Kasumi-1 (cell line): ENCODE results near the gene PPP1R7.

Source experiments
- DNase-seq, 2 experiments: peaks; one replicate each; lab custom pipeline; 2025; lab: John Stamatoyannopoulos, UW

Gene PPP1R7

DNA sequence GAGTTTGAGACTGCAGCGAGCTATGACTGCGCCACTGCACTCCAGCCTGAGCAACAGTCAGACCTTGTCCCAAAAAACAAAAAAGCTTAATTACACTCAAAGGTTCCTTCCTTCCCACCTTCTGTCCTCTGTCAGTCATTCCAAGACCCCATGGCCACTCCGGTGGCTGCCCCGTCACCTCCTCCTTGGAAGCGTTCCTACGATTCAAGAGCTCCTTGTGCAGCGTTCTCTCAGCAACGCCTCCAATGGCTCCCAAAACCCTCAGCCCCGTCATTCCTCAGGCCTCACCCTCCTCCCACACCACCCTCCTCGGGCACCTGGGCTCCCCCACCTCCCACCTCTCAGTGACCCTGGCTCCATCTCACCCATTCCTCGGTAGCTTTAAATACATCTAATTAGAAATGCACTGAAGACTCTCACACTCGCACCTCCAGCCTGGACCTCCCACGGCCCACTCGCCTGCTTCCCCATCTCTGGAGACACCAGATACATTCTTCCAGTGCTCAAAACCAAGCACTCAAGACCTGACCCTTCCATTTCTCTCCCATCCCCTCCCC is 9.0 kb upstream of the PPP1R7 start:
- DNase-seq = no peak

DNA sequence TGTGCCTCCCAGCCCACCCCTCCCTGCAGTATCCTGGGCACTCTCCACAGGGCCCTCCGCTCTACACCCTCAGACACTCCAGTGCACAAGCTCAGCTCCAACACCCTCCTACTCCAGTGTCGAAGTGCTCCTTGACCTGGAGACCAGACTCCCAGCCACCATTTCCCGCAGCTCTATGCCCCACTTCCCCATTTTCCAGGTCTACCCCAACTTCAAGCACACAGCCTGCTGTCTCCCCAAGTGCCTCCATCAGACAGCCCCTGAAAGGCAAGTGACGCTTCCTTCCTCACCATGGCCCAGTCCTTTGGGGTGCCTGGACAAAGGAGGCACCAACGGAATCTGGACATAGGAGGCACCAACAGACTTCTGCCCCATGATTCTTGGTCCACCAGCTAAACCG is 8.2 kb upstream of the PPP1R7 start:
- DNase-seq = no peak

DNA sequence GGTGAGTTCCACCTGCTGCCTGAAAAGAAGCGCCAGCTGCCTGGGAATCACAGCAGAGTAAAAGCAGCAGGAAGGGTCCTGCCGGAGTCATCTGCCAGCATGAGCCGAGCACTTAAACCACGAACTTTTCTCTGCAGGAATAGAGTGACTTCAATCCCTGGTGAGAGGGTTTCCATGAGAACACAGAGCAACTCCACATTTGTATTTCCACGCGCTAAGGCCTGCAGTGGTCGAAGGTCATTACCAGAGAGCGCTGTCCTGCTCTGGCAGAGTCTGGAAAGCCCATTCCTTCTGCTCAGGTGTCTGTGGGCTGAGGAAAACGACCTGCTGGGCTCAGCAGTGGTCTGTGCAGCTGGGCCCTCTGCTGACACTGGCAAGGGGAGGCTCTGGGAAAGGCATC is 7.7 kb upstream of the PPP1R7 start:
- DNase-seq = no peak

DNA sequence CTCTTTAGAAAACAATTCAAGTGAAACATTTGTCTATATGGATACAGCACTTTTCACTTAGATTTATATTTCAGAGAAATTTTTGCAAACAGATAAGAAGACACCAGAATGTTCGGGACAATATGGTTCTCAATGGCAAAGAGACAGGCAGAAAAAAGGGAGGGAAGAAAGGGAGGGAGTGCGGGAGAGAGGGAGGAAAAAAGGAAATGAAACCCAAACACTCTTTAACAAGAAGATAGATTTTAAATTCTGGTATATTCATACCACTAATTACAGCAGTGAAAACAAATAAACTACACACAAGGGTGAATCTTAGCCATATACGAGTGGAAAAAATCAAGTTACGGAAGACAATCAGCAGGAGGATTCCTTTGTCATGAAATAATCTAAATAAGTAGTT is 4.0 kb upstream of the PPP1R7 start:
- DNase-seq = no peak

DNA sequence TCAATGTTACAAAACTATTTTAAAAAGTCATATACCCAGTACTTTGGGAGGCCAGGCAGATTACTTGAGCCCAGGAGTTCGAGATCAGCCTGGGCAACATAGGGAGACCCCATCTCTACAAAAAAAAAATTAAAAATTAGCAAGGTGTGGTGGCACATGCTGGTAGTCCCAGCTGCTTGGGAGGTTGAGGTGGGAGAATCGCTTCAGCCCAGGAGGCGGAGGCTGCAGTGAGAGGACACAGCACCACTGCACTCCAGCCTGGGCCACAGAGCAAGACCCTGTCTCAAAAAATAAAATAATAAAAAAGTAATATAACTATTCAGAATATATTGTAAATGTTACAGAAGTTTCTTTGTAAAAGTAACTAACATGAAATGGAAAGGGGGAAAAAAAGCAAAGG is 2.9 kb upstream of the PPP1R7 start:
- DNase-seq = no peak

DNA sequence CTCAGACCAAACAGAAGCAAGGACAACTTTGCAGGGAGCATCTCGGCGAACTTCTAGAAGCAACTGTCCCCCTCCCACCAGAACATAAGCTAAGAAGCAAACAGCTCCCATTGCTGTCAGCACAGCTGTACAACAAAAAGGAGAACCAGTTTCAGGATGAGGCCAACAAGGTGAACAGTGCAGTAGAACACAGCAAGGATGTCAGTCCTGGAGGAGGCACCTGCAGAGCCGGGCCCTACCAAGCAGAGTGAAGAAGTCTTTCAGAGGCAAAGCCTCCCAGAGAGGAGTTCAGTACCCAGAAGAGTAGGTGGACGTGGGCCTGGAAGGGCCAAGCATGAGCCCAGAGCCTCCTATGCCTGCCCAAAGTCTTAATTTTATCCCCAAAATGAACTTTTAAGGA is 2.0 kb upstream of the PPP1R7 start:
- no peak for DNase-seq

DNA sequence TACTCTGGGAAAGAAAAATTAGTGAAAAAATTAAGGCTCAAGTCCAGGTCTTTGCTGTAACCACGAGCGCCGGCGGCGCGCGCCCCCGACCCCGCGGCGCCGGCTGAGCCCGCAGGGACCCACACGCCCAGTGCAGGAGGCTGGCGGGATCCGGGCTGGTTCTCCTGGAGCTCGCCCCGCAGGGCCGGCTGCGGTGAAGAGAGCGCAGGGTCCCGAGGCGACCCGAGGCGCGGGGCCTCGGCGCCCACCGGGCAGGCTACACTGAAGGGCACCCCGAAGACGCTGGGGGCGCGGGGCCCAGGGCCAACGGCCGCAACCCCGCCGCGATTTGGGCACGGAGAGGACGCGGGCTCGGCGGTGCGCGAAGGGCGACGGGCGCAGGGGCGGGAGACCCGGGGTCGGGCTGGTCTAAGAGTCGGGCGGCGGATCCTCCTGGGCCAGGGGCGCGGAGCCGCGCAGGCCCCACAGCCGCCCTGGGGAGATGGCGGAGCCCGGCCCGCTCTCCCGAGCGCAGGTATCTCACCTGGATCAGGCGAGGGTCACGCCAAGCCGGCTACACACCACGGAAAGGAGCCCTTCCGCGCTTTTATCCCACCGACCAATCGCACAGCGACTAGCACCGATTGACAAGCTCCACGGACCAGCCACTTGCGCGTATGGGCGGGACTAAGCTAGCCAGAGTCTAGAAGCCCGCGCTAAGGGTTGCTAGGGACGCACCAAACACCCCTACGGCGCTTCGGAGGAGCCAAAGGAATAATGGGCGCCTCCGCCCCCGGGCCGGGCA is 1.2 kb upstream of the PPP1R7 start, which contains the start of gene PASK:
Gene PASK (minus strand): TSS at position 582 of the 784 bp plus-strand sequence. CDS start 6,440 bp downstream, outside the sequence.
- peak; percentile 85 to 87 for DNase-seq

DNA sequence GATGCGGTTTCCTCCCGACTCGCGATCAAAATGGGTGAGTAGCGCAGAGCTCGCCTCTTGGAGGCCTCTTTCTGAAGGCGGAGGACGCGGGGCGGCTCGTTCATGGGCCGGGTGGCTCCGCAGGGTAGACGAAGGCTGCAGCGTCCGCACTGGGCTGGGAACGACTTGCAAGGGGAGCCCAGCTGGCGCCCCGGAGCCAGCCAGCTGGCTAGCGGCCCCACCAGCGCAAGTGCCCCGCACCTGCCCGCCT is 667 bp upstream of the PPP1R7 start:
- DNase-seq = no peak

DNA sequence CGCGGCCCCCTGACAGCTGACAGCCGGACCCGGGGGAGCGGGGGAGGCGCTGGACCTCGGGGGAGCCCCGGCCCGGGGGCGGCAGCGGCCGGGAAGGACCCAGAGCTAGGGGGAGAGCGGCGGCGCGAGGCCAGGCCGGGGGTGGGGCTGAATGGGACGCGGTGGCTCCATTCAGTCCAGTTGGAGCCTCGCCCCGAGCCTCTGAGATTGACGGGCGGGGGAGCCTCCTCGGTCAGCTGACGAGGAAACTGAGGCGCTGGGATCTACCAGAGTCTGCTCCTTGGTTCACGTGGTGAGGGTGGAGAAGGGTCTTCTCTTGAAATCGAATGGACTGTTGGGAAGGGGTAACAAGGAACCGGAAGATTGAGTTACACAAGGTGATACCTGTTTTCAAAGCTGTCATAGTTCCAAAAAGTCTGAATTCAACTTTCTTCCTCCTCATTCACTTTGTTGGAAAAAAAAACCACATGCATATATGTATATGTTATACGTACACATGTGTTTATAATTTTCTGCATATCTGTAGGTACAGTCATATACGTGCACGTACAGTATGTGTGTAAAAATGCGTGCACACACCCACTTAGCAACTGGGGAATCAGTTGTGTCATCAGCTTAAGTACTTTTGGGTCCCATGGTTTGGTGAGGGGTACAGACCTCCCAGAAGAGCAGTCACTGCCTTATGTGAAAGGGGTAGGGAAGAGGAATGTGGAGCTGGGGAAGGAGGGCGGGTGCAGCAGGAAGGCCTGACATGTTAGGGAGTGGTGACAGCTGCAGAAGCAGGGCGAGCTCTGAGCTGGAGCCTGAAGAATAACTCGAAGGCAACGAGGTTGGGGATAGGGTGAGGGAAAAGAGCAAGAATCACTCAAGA is 628 bp downstream of the PPP1R7 start:
- DNase-seq = no peak

DNA sequence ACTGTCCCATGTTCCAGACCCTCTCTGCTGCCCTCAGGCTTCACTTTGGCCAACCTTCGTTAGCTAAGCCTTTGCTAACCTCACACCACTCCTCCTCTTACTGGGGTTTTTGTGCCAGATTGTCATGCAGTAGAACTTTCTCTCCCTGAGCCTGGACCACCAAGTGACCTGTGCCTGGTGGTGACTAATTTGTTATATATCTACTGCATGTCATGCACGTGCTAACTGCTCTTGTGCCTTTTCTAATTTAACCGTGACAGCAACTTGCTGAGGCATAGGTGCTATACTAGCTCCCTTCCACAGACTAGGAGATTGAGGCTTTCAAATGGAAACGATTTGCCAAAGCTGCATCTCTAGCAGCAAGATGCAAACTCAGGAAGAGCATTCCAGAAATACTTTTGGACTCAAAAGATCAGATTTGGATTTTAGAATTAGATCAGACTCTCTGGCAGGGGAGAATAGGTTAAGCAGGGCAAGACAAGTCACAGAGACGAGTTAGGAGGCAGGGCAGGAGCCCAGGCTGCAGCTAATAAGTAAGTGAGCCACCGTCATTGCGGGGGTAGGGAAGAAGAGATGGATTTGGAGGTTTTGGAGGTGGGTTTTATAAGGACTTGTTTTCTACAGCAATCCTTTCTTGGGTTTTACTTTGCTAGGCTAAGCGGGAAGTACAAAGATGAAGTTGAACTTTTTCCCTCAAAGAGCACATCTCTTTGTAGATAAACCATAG is 1.8 kb downstream of the PPP1R7 start:
- DNase-seq = no peak

DNA sequence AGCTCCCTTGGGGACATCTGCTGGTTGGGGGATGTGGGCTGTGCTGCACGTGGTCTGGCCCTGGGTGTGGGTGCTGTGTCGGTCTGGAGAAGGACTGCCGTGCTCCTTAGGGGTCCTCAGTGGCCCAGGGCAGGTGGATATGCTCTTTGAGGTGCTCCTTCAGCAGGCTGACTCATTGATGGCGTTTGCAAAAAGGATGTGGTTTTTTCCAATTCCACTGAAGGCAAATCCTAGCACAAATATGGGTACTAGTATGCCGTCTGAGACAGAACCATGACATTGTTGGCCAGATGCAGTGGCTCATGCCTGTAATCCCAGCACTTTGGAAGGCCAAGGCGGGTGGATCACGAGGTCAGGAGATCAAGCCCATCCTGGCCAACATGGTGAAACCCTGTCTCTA is 3.3 kb downstream of the PPP1R7 start:
- DNase-seq = no peak

DNA sequence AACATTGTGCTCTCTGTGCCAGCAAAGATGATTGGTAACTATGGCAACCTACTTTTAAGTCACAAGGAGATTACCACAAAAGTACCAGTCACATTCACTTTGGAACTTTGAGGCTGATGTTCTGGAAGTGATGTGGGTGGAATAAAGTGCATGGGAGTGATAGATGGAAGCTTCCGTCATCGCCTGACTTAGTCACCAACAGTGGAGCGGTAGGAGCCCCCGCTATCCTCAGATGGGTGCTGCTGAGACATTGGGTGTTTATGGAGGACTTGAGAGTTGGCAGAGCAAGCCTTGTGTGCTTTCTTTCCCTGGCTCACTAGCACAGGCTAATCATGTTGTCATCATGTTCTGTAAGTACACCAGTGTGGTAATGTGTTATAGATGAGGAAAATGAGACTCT is 4.6 kb downstream of the PPP1R7 start:
- no peak for DNase-seq

DNA sequence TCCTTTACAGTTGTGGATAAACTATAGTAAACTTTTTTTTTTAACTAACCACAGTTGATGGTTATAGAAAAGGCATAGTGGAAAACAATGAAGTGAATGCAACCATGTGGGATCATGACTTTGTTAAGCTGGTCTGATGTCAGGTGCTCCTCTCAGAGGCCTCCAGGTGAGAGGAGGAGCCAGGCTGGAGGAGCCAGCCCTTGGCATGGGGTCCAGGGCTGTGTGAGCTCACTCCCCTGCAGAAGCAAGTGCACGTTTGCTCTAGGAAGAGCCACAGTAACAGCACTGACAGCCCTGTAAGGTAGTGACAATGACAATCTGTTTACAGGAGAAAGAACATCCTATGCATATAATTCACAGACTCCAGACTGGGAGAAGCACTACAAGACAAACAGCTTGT is 5.7 kb downstream of the PPP1R7 start:
- no peak for DNase-seq

DNA sequence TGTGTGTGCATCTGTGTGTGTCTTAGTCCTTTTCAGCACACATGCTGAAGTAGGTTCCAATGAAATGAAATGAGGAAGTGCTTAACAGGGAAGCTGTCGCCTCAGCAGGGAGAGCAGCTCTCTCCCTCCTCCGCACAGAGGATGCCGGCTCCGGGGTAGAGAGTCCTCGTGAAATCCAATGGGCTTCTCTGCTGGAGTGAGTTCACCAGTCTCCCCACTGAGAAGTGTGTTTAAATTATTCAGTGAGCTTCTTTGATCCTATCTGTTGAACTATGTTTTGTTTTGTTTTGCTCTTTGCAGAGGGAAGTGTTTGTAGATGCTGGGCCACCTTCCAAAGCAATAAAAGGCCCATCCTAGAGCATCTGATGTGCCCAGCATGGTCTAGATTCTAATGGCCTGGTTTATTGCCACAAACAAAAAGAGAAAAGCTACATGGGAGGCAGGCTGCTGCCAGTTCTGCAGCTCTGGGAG is 6.7 kb downstream of the PPP1R7 start:
- peak; percentile 58 to 59 for DNase-seq

DNA sequence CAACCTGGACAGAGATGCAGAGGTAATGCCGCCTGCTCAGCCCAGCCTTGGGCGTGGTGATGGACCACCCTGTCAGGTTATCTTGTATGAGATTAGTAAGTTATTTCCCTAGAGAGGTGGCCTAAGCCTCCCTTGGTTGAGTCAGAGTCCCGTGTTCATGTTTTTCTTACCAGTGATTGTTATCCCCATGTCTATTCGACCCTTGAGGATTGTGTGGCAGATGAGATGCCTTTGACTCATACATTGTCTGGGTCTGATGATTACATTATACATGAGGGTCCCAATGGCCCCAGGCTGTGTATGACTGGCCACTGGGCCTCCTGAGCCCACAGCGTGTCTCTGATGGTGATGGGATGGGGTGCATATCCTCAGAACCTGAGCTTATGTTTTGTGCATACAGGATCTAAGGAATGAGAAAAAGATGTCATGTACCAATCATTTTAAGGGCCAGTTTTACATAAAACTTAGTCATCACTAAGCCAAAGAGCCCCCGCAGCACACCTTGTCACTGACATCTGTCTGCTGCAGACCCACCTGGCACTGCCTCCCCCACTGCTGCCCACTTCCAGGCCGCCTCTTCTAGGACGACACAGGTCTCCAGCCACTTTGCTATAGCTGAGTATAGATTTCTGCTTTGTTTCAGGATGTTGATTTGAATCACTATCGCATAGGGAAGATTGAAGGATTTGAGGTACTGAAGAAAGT is 7.7 kb downstream of the PPP1R7 start:
- no peak for DNase-seq

DNA sequence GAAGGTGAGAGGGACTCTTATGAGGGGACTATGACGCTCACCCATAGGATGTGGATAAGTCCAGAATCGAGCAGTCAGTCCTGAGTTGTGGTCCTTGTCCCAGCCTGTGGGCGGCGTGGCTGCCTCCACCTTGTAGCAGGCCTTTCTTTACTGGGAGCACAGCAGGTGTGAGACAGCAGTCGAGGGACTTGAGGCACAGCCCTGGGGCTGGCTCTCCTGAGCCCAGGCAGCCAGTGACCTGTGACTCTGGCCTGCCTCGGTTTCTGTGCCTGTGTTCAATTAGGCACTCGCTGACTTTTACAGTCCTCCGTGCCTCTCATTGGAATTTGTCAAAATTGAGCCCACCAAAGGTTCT is 8.3 kb downstream of the PPP1R7 start:
- DNase-seq = no peak

DNA sequence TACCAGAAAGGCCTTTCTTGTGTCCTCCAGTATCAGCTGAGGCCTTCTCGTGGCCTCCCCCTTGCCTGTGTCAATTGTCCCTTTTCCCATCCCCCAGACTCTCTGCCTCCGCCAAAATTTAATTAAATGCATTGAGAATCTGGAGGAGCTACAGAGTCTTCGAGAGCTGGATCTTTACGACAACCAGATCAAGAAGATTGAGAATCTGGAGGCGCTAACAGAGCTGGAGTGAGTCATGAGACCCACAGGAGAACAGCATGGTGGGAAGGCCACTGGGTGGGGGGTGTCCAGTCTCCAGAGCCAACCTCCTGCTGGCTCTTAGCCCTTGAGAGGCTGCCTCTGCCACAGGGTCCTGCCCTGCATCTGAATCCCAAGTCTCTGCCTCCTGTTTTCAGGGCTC is 8.8 kb downstream of the PPP1R7 start:
- DNase-seq = no peak

DNA sequence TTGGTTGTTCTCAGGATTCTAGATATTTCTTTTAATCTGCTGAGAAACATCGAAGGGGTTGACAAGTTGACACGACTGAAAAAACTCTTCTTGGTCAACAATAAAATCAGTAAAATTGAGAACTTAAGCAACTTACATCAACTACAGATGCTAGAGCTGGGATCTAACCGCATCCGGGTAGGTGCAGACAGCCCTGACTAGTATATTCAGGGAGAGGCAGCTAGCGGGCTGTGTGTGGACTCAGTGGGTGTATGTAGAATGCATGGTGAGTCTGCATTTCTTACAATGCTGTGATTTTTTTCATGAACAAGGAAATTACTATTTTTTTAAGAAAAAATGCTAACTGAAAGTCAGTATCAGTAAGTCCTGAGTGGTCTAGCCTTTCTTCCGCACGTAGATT is 10.1 kb downstream of the PPP1R7 start:
- DNase-seq = no peak

DNA sequence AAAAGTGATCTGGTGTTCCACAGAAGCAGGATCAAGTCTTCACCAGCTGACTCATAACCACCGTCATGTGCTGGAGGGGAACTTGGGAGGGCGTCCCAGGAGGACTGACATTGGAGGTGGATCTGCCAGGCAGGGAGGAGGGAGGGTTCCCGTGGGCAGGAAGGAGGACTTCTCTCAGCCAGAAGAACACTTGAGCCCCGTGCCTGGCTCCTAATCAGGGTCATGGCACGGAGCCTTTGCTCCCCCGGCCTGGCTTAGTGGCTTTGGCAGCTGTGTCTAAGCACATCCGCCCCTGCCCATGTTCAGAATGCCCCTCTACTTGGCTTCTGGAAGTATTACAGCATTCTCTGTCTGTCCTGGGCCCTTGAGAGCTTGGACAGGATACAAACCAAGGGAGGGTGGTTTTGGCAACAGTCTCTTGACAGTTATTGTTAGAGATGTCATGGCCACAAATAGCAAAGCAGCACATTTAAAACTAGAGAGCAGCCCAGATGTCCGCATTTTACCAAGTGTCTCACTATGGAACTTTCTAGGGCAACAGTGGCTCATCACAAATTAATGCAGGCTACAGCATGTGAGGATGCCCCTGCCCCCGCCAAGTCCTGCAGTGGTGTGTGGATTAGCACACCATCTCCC is 11.5 kb downstream of the PPP1R7 start:
- no peak for DNase-seq

DNA sequence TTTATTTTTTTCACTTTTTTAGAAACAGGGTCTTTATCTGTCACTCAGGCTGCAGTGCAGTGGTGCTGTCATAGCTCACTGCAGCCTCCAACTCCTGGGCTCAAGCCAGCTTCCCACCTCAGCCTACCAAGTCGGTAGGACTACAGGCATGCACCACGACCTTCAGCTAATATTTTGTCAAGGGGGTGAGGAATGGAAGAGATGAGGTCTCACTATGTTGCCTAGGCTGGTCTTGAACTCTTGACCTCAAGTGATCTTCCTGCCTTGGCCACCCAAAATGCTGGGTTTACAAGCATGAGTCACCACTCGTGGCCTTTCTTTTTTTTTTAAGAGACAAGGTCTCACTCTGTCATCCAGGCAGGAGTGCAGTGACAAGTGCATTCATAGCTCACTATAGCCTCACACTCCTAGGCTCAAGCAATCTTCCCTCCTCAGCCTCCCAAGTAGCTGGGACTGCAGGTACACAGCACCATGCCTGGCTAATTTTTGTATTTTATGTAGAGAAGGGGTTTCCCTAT is 13.4 kb downstream of the PPP1R7 start:
- no peak for DNase-seq

DNA sequence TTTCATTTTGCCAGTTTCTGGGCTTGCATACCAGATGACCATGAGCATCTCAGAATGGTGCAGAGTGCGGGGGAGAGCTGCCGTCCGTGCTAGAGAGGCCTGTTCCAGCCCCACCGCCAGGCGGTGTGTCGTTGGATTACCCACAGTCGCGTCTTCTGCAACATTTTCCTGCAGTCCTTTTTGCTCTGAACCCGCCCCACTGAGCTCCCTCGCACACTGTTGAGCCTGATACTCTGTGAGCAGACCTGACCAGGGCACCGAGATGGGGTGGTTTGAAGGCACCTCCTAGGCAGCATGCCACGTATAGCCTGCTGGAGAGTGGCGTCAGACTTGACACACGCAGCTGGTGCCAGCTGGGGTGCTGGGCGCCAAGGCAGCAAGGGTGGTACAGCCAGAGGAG is 18.1 kb downstream of the PPP1R7 start:
- DNase-seq = no peak
